GM10248 (cell line): ENCODE measurements around the gene USP20.

Experiments
- CTCF ChIA-PET: fragments of 300-600 bp; sonication (Branson Sonifier 250); formaldehyde crosslinking; extraction: SDS; loops from one replicate; lab custom pipeline; 2021; ENCODE audit warnings: antibody characterized with exemption; lab: Yijun Ruan, JAX
- POLR2A ChIA-PET: fragments of 350-650 bp; sonication (Branson Sonifier 250); formaldehyde crosslinking; extraction: SDS; loops from one replicate; lab custom pipeline; 2020; ENCODE audit warnings: antibody characterized with exemption; lab: Yijun Ruan, JAX
- DNase-seq: peaks from one replicate; pipeline ENCODE4 v3.0.0; 2012; ENCODE audit errors: extremely low spot score
- CTCF ChIP-seq: IDR thresholded peaks from 2 replicates; pipeline ENCODE4 v1.5.1; 2012; ENCODE audit warnings: mild to moderate bottlenecking, low read depth; ENCODE audit errors: extremely low read depth, missing control alignments, control extremely low read depth

The USP20 gene

GRCh38 chr9:129836311-129837007 is 1.2 kb downstream of the USP20 start:
- ChIA-PET POLR2A (no interaction called here), CTCF (interaction anchor here (1.1 kb wide), 1 partner anchor 12 kb away, joined by 3 read pairs; no protein-coding TSS in a partner anchor)
- TF ChIP-seq CTCF = no peak
- DNase-seq = no peak

- ChIA-PET POLR2A (no interaction called here), CTCF (interaction anchor here (0.7 to 1.2 kb wide), 2 partner anchors 10 to 22 kb away, joined by 3 to 4 read pairs; no protein-coding TSS in a partner anchor)
- no peak for DNase-seq
- no peak for TF ChIP-seq CTCF
These were observed 3.5 kb downstream of the USP20 start for GRCh38 chr9:129838707-129839259.

- CTCF ChIA-PET = interaction anchor here (0.7 to 1.2 kb wide), 2 partner anchors 9 to 21 kb away, joined by 3 to 4 read pairs; no protein-coding TSS in a partner anchor
- TF ChIP-seq CTCF = no peak
- no peak for DNase-seq
- POLR2A ChIA-PET = no interaction called here
These were observed 4.2 kb downstream of the USP20 start for GRCh38 chr9:129839324-129840023.

GRCh38 chr9:129840034-129840433 is 4.8 kb downstream of the USP20 start:
- ChIA-PET CTCF (no interaction called here), POLR2A (no interaction called here)
- DNase-seq = no peak
- no peak for TF ChIP-seq CTCF

- DNase-seq = no peak
- POLR2A ChIA-PET = no interaction called here
- TF ChIP-seq CTCF = no peak
- CTCF ChIA-PET = no interaction called here
These were observed 5.8 kb downstream of the USP20 start for GRCh38 chr9:129841071-129841470.

- TF ChIP-seq CTCF = no peak
- DNase-seq = no peak
- ChIA-PET CTCF (no interaction called here), POLR2A (interaction anchor here (0.7 kb wide), 1 partner anchor 787 kb away, joined by 5 read pairs; no protein-coding TSS in a partner anchor)
These were observed 10.1 kb downstream of the USP20 start for GRCh38 chr9:129845373-129845772.
